NCI-H2107 treated with DMSO at 0.1 percent for 48 hours (cell line): Measurements from ENCODE around the gene HOXA2.
A peak's percentile ranks its signal among the peaks of the same experiment; 100 is the strongest.

Experiments used
- DNase-seq: peaks from one replicate; lab custom pipeline; 2025; ENCODE audit not compliant: unreplicated experiment; lab: John Stamatoyannopoulos, UW

HOXA2 gene

GRCh38 chr7:27141923-27142579, 39.6 kb upstream of the HOXA2 start:
- DNase-seq = no peak

- DNase-seq = no peak
Measured at GRCh38 chr7:27141137-27141922, 38.8 kb upstream of the HOXA2 start.

GRCh38 chr7:27140126-27140857, 37.8 kb upstream of the HOXA2 start:
- no peak for DNase-seq

- DNase-seq = no peak
Measured at GRCh38 chr7:27139334-27140125, 37.0 kb upstream of the HOXA2 start.

- no peak for DNase-seq
Measured at GRCh38 chr7:27138985-27139333, 36.5 kb upstream of the HOXA2 start.

GRCh38 chr7:27138472-27138871, 36.0 kb upstream of the HOXA2 start:
- no peak for DNase-seq

- DNase-seq = no peak
Measured at GRCh38 chr7:27137640-27138315, 35.3 kb upstream of the HOXA2 start.

GRCh38 chr7:27134392-27134791, 31.9 kb upstream of the HOXA2 start:
- DNase-seq = no peak

GRCh38 chr7:27133409-27134231, 31.1 kb upstream of the HOXA2 start:
- no peak for DNase-seq

- no peak for DNase-seq
Measured at GRCh38 chr7:27132978-27133377, 30.5 kb upstream of the HOXA2 start.

- no peak for DNase-seq
Measured at GRCh38 chr7:27132214-27132613, 29.7 kb upstream of the HOXA2 start.

GRCh38 chr7:27131390-27131819, 28.9 kb upstream of the HOXA2 start:
- no peak for DNase-seq

- peak; percentile 29 for DNase-seq
Measured at GRCh38 chr7:27130540-27131389, 28.3 kb upstream of the HOXA2 start, which contains the start of gene HOXA4. Gene HOXA4 (minus strand): TSS chr7:27130757. CDS start chr7:27130733, 24 bp downstream.

- no peak for DNase-seq
Measured at GRCh38 chr7:27129729-27130539, 27.5 kb upstream of the HOXA2 start.

- DNase-seq = no peak
Measured at GRCh38 chr7:27128776-27129728, 26.6 kb upstream of the HOXA2 start.

GRCh38 chr7:27128034-27128433, 25.6 kb upstream of the HOXA2 start:
- no peak for DNase-seq
